RWPE2 (cell line): Measurements from ENCODE around the gene CNPY2.

Experiments
- ATAC-seq: fragments of 200-7000 bp; cut with Tn5 transposase; 3 replicates; pipeline ENCODE4 v1.9.1; 2021; ENCODE audit warnings: low read depth
- DNase-seq: peaks from one replicate; pipeline ENCODE4 v3.0.0-alpha.2; 2020; ENCODE audit warnings: low spot score
- H3K27ac ChIP-seq: fragments of 450-650 bp; 2 replicates; pipeline ENCODE4 v1.5.1; 2017; ENCODE audit warnings: mild to moderate bottlenecking; ENCODE audit not compliant: poor library complexity, severe bottlenecking
- H3K27me3 ChIP-seq: fragments of 250-450 bp; sonication (Bioruptor Pico); 2 replicates; pipeline ENCODE4 v1.5.1; 2021; ENCODE audit warnings: mild to moderate bottlenecking, moderate library complexity; ENCODE audit not compliant: insufficient read depth, poor library complexity, severe bottlenecking
- H3K36me3 ChIP-seq: fragments of 250-450 bp; sonication (Bioruptor Pico); 2 replicates; pipeline ENCODE4 v1.5.1; 2020; ENCODE audit warnings: low read depth, mild to moderate bottlenecking, moderate library complexity
- H3K4me1 ChIP-seq: fragments of 250-450 bp; sonication (Bioruptor Pico); 2 replicates; pipeline ENCODE4 v1.5.1; 2021; ENCODE audit warnings: mild to moderate bottlenecking, moderate library complexity; ENCODE audit not compliant: insufficient read depth, poor library complexity, severe bottlenecking
- H3K4me3 ChIP-seq: fragments of 250-450 bp; sonication (Bioruptor Pico); 2 replicates; pipeline ENCODE4 v1.5.1; 2021; ENCODE audit warnings: mild to moderate bottlenecking, moderate library complexity; ENCODE audit not compliant: severe bottlenecking
- H3K9me3 ChIP-seq: fragments of 250-450 bp; sonication (Bioruptor Pico); 2 replicates; pipeline ENCODE4 v1.5.1; 2021; ENCODE audit warnings: mild to moderate bottlenecking, moderate library complexity; ENCODE audit not compliant: severe bottlenecking
- TF ChIP-seq, protein P1 (sequence below): fragments of 450-650 bp; IDR thresholded peaks from one replicate; pipeline ENCODE4 v1.5.1; 2017; ENCODE audit warnings: mild to moderate bottlenecking, moderate library complexity; ENCODE audit not compliant: poor library complexity, severe bottlenecking

The CNPY2 gene

DNA sequence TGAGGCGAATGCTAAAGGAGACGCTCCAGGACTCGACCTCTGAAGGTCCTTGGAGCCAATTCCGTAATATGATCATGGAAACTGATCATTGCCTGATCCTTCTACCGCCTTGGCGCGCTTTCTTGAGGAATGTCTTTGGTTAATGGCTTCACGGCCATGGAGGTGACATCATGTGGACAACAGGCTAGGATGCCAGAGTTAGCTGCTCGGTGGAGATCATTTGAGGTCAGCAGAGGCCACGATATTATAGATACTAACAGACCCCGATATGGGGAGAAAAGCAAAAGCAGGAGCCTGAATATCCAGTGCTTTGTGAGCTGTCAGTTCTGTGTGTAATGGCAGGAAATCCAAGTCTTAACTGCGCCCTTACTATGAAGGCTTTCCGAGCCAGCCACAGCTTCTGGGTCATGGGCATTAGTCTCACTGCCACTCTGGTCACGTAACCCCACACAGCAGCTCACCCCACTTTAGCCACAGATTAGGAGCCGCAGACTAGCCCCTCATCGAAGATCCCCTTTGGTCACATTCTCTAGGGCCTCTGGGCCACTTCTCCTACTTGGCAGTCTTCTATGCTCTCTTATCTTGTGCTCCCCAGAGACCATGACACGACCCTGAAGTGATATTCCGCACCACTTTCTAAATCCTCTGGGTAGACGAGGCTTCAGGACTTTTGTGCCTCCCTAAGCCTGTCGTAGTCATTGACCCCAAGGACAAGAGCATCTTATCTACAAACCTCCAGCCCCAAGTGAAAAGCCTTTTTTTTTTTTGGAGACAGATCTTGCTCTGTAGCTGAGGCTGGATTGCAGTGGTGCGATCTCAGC lies 14.9 kb downstream of the CNPY2 start:
- Histone ChIP-seq H3K27me3 (no peaks in the 10 kb centered on the region), H3K4me3 (peak overlapping the region; percentile 98), H3K27ac (peak overlapping the region; percentile 71), H3K4me1 (peaks cover 10% of the 10 kb centered on the region), H3K36me3 (peaks cover 40% of the 10 kb centered on the region), H3K9me3 (no peaks in the 10 kb centered on the region)
- TF ChIP-seq, protein P1, sequence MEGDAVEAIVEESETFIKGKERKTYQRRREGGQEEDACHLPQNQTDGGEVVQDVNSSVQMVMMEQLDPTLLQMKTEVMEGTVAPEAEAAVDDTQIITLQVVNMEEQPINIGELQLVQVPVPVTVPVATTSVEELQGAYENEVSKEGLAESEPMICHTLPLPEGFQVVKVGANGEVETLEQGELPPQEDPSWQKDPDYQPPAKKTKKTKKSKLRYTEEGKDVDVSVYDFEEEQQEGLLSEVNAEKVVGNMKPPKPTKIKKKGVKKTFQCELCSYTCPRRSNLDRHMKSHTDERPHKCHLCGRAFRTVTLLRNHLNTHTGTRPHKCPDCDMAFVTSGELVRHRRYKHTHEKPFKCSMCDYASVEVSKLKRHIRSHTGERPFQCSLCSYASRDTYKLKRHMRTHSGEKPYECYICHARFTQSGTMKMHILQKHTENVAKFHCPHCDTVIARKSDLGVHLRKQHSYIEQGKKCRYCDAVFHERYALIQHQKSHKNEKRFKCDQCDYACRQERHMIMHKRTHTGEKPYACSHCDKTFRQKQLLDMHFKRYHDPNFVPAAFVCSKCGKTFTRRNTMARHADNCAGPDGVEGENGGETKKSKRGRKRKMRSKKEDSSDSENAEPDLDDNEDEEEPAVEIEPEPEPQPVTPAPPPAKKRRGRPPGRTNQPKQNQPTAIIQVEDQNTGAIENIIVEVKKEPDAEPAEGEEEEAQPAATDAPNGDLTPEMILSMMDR, result no peak
- ATAC-seq (peak; percentile 4; the same call in 2 of the 3 replicates), DNase-seq (no peak)

DNA sequence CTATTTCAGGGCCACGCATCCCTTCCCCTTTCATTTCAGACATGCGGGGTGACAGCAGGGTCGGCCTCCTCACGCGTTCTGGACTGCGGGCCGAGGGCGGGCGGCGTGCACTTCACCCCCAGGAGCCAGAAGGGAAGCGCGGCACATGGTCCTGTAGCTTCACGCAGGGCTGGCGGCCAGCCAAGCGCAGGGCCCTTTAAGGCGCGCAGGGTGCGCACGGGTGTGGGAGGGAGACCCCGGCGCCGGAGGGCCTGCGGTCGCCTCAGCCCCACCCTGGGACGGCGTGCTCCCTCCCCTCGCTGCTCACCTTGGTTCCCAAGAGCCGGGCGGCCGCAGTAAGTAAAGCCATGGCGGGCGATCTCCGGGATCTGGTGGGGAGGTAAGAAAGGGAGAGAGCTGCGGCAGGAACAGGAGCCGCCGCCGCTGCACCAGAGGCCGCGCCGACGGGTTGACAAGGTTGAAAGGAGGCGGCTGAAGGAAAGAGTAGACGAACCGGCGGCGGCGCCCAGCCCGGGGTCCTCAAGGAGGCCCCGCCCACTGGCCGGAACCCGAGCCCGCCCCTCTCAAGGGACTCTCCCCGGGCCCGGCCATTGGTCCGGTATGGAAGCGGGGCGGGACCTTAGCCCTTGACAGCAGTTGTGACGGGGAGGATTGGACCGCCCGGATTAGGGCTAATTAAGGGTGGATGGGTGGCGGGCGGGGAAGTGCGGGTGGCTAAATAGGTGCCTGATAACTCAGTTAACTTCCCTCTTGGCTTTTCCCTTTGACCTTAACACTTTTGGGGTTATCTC lies 15.7 kb downstream of the CNPY2 start, which contains the start of gene CS:
TSS of gene CS (minus strand) at position 478 of the 791 bp plus-strand sequence. CDS start at position 349, 129 bp downstream.
- Histone ChIP-seq H3K36me3 (peaks cover 41% of the 10 kb centered on the region), H3K27ac (peak within 1 kb of the TSS; percentile 71), H3K27me3 (no peaks in the 10 kb centered on the region), H3K4me3 (peak within 1 kb of the TSS; percentile 98), H3K4me1 (peaks cover 10% of the 10 kb centered on the region), H3K9me3 (no peaks in the 10 kb centered on the region)
- ATAC-seq, result peak; percentile 96
- TF ChIP-seq, protein P1, result no peak
- DNase-seq, result peak; percentile 99

DNA sequence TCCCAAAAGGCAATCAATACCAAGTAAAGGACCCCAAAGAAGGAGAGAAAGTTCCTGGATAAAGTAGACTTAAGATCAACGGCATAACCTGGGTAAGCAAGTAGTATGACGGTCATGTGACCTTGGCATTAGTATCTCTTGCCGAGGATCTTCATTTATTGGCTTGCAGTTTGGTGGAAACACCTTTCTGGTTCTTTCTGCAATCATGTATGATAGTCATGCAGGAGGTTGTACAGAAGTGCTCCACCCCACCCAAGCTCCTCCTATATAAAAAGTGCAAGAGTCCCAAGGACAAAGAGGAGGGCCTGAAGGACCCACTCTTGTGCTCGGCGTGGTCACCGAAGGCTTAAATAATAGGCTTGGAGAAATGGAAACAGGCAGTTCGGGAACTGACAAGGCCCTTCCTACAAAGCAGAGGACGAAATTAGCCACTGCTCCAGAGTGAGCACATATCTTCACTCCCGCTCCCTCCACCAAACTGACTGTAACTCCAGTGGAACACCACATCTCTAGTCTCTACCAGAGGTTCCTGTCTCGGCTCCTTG lies 16.4 kb downstream of the CNPY2 start:
- ATAC-seq (peak; percentile 20), DNase-seq (no peak)
- no peaks in the 10 kb centered on the region for H3K27me3 ChIP-seq
- peaks cover 10% of the 10 kb centered on the region for H3K4me1 ChIP-seq
- TF ChIP-seq, protein P1, result no peak
- H3K36me3 ChIP-seq, result peaks cover 41% of the 10 kb centered on the region
- no peaks in the 10 kb centered on the region for H3K9me3 ChIP-seq
- peak overlapping the region; percentile 98 for H3K4me3 ChIP-seq
- peak overlapping the region; percentile 71 for H3K27ac ChIP-seq

DNA sequence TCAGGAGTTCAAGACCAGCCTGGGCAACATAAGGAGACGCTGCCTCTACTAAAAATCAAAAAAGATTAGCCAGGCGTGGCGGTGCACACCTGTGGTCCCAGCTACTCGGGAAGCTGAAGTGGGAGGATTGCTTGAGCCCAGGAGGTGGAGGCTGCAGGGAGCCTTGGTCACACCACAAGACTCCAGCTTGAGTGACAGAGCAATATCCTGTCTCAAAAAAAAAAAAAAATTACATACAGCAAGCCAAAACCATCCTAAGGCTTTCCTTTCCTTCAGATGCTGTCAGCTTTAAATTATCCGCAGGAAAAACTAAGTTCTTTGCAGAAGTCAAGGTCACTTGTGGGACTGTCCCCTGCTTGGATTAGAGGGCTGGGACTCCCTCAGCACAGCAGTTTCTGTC lies 17.0 kb downstream of the CNPY2 start:
- Histone ChIP-seq H3K9me3 (no peaks in the 10 kb centered on the region), H3K36me3 (peaks cover 41% of the 10 kb centered on the region), H3K4me3 (peak overlapping the region; percentile 98), H3K27ac (peak overlapping the region; percentile 71), H3K4me1 (peaks cover 10% of the 10 kb centered on the region), H3K27me3 (no peaks in the 10 kb centered on the region)
- DNase-seq (no peak), ATAC-seq (no peak)
- TF ChIP-seq, protein P1, result no peak
